Measurements from ENCODE around the gene HDAC8.

The HDAC8 gene

DNA sequence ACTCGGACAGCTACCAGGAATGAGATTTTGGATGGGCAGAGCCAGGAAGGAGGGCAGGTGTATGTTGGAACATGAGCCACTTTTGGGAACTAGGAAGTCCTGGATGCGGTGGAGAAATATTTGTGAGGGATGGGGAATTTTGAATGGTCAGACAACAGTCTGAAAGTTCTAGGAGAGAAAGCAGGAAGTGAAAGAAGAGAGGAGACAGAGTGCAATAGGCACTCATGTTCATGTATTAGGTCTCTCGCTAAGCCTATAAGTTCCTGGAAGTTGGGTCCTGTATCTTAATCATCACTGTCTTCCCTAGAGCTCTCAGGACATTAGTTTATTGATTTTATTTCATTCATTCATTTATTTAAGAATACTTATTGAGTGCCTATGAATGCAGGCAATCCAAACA is 201.2 kb downstream of the HDAC8 start:
- Histone ChIP-seq H3K9ac (ENCODE audit: low read length) (no peak overlapping the region), H3K9me3 (ENCODE audit: control insufficient read depth, low read length) (no peaks in the 10 kb centered on the region), H3K18ac (ENCODE audit: low read depth in 1 of 2, low read length in 2 of 2) (no peak overlapping the region), H3K27me3 (ENCODE audit: control insufficient read depth in 1 of 2, insufficient read depth in 1 of 2, low read length in 2 of 2) (peaks cover 0 to 26% of the 10 kb centered on the region in 2 experiments), H3K4me1 (ENCODE audit: control insufficient read depth, insufficient read depth, low read depth, low read length) (no peaks in the 10 kb centered on the region), H3K36me3 (ENCODE audit: control insufficient read depth in 1 of 2, insufficient read depth in 2 of 2, low read depth in 1 of 2, low read length in 2 of 2) (peaks cover 0 to 3% of the 10 kb centered on the region in 2 experiments), H3K4ac (ENCODE audit: low read depth in 1 of 2, low read length in 2 of 2) (no peak overlapping the region), H2BK15ac (ENCODE audit: low read depth, poor library complexity, severe bottlenecking) (no peak overlapping the region), H4K91ac (ENCODE audit: low read length) (no peak overlapping the region), H3K79me1 (replicated peaks; ENCODE audit: low read length, poor library complexity, severe bottlenecking) (no peaks in the 10 kb centered on the region), H3K4me3 (ENCODE audit: insufficient read depth in 1 of 2, low read depth in 1 of 2, low read length in 2 of 2) (no peak overlapping the region), H3K27ac (ENCODE audit: low read length, poor library complexity, severe bottlenecking) (no peak overlapping the region), H3K23ac (ENCODE audit: low read length in 2 of 2) (no peak overlapping the region), H2AK5ac (ENCODE audit: low read length, severe bottlenecking) (no peak overlapping the region), H2BK12ac (ENCODE audit: low read length in 2 of 2) (no peak overlapping the region), H4K8ac (ENCODE audit: low read length) (no peak overlapping the region), H3K14ac (ENCODE audit: low read length in 2 of 2) (no peak overlapping the region), H3K4me2 (ENCODE audit: low read length, poor library complexity, severe bottlenecking) (no peak overlapping the region), H2AFZ (ENCODE audit: low read depth, low read length) (no peak overlapping the region), H2BK5ac (ENCODE audit: low read depth, low read length, poor library complexity, severe bottlenecking) (no peak overlapping the region), H2BK120ac (ENCODE audit: low read depth, low read length) (no peak overlapping the region)
- whole genome bisulfite sequencing = 100% methylated on average over 2 of the region's 3 CpGs
- DNase-seq = no peak

DNA sequence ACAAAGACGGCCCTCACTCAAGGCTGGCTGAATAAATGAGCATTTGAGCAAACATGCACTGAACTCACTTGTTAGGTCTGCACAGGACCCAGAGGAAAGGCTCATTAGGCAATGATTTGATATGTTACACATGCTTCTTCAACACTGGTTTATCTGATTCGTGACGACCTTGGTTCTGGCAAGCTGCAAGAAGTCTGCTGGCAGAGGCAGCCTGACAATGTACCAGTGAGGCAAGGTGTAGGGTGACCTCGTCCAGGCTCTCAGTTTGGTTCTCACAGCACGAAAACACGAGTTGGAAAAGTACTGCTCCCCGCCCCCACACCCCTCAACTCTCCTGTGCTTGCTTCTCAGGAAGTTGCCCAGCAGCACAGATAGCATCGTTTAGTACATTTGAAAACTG is 203.8 kb downstream of the HDAC8 start:
- no peak overlapping the region for H2BK120ac ChIP-seq (ENCODE audit: low read depth, low read length)
- DNase-seq = no peak
- H3K9me3 ChIP-seq (ENCODE audit: control insufficient read depth, low read length) = no peaks in the 10 kb centered on the region
- no peak overlapping the region for H4K91ac ChIP-seq (ENCODE audit: low read length)
- no peaks in the 10 kb centered on the region for H3K79me1 ChIP-seq (replicated peaks; ENCODE audit: low read length, poor library complexity, severe bottlenecking)
- 86% methylated on average over 8 of the region's 8 CpGs for WGBS
- peaks cover 0 to 40% of the 10 kb centered on the region in 2 experiments for H3K27me3 ChIP-seq (ENCODE audit: control insufficient read depth in 1 of 2, insufficient read depth in 1 of 2, low read length in 2 of 2)
- H3K4me3 ChIP-seq (ENCODE audit: insufficient read depth in 1 of 2, low read depth in 1 of 2, low read length in 2 of 2) = no peak overlapping the region
- no peak overlapping the region for H3K4ac ChIP-seq (ENCODE audit: low read depth in 1 of 2, low read length in 2 of 2)
- no peaks in the 10 kb centered on the region for H3K4me1 ChIP-seq (ENCODE audit: control insufficient read depth, insufficient read depth, low read depth, low read length)
- H3K18ac ChIP-seq (ENCODE audit: low read depth in 1 of 2, low read length in 2 of 2) = no peak overlapping the region
- H3K4me2 ChIP-seq (ENCODE audit: low read length, poor library complexity, severe bottlenecking) = no peak overlapping the region
- no peak overlapping the region for H2AFZ ChIP-seq (ENCODE audit: low read depth, low read length)
- no peak overlapping the region for H2BK12ac ChIP-seq (ENCODE audit: low read length in 2 of 2)
- H2BK5ac ChIP-seq (ENCODE audit: low read depth, low read length, poor library complexity, severe bottlenecking) = no peak overlapping the region
- H2AK5ac ChIP-seq (ENCODE audit: low read length, severe bottlenecking) = no peak overlapping the region
- H3K23ac ChIP-seq (ENCODE audit: low read length in 2 of 2) = no peak overlapping the region
- H2BK15ac ChIP-seq (ENCODE audit: low read depth, poor library complexity, severe bottlenecking) = no peak overlapping the region
- no peak overlapping the region for H3K14ac ChIP-seq (ENCODE audit: low read length in 2 of 2)
- H3K27ac ChIP-seq (ENCODE audit: low read length, poor library complexity, severe bottlenecking) = no peak overlapping the region
- no peak overlapping the region for H4K8ac ChIP-seq (ENCODE audit: low read length)
- peaks cover 0 to 3% of the 10 kb centered on the region in 2 experiments for H3K36me3 ChIP-seq (ENCODE audit: control insufficient read depth in 1 of 2, insufficient read depth in 2 of 2, low read depth in 1 of 2, low read length in 2 of 2)
- no peak overlapping the region for H3K9ac ChIP-seq (ENCODE audit: low read length)

DNA sequence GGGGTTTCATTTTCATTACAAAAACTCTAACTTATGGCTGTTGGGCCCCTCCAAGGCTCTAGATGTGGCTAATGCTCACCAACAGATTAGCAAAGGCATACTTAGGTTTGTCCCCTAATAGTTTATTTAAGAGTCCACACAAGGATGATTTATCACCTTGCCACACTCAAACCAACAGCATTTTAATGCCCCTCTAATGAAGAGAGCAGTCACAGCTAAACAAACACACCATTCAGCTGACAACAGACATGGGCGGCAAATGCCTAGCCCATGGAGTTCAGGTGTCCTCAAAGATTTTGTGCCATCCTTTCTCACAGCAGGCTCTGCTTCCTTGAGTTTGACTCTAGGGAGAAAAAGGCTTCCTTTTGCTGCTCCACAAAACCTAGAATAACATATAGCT is 205.1 kb downstream of the HDAC8 start:
- Histone ChIP-seq H3K18ac (ENCODE audit: low read depth in 1 of 2, low read length in 2 of 2) (no peak overlapping the region), H2BK15ac (ENCODE audit: low read depth, poor library complexity, severe bottlenecking) (no peak overlapping the region), H3K14ac (ENCODE audit: low read length in 2 of 2) (no peak overlapping the region), H3K36me3 (ENCODE audit: control insufficient read depth in 1 of 2, insufficient read depth in 2 of 2, low read depth in 1 of 2, low read length in 2 of 2) (peaks cover 0 to 3% of the 10 kb centered on the region in 2 experiments), H3K27ac (ENCODE audit: low read length, poor library complexity, severe bottlenecking) (no peak overlapping the region), H3K4me3 (ENCODE audit: insufficient read depth in 1 of 2, low read depth in 1 of 2, low read length in 2 of 2) (no peak overlapping the region), H3K4ac (ENCODE audit: low read depth in 1 of 2, low read length in 2 of 2) (no peak overlapping the region), H2AFZ (ENCODE audit: low read depth, low read length) (no peak overlapping the region), H2AK5ac (ENCODE audit: low read length, severe bottlenecking) (no peak overlapping the region), H2BK12ac (ENCODE audit: low read length in 2 of 2) (no peak overlapping the region), H3K4me1 (ENCODE audit: control insufficient read depth, insufficient read depth, low read depth, low read length) (no peaks in the 10 kb centered on the region), H3K9me3 (ENCODE audit: control insufficient read depth, low read length) (no peaks in the 10 kb centered on the region), H4K8ac (ENCODE audit: low read length) (no peak overlapping the region), H3K9ac (ENCODE audit: low read length) (no peak overlapping the region), H3K23ac (ENCODE audit: low read length in 2 of 2) (no peak overlapping the region), H2BK120ac (ENCODE audit: low read depth, low read length) (no peak overlapping the region), H4K91ac (ENCODE audit: low read length) (no peak overlapping the region), H3K4me2 (ENCODE audit: low read length, poor library complexity, severe bottlenecking) (no peak overlapping the region), H2BK5ac (ENCODE audit: low read depth, low read length, poor library complexity, severe bottlenecking) (no peak overlapping the region), H3K79me1 (replicated peaks; ENCODE audit: low read length, poor library complexity, severe bottlenecking) (no peaks in the 10 kb centered on the region), H3K27me3 (ENCODE audit: control insufficient read depth in 1 of 2, insufficient read depth in 1 of 2, low read length in 2 of 2) (peaks cover 0 to 47% of the 10 kb centered on the region in 2 experiments)
- DNase-seq = no peak
- WGBS = 91% methylated on average over 1 of the region's 1 CpG

- Histone ChIP-seq H3K9me3 (ENCODE audit: control insufficient read depth, low read length) (no peaks in the 10 kb centered on the region), H2BK12ac (ENCODE audit: low read length in 2 of 2) (no peak overlapping the region), H2BK120ac (ENCODE audit: low read depth, low read length) (no peak overlapping the region), H2BK5ac (ENCODE audit: low read depth, low read length, poor library complexity, severe bottlenecking) (no peak overlapping the region), H3K4me3 (ENCODE audit: insufficient read depth in 1 of 2, low read depth in 1 of 2, low read length in 2 of 2) (no peak overlapping the region), H3K4me1 (ENCODE audit: control insufficient read depth, insufficient read depth, low read depth, low read length) (no peaks in the 10 kb centered on the region), H3K79me1 (replicated peaks; ENCODE audit: low read length, poor library complexity, severe bottlenecking) (no peaks in the 10 kb centered on the region), H3K36me3 (ENCODE audit: control insufficient read depth in 1 of 2, insufficient read depth in 2 of 2, low read depth in 1 of 2, low read length in 2 of 2) (peaks cover 0 to 3% of the 10 kb centered on the region in 2 experiments), H3K23ac (ENCODE audit: low read length in 2 of 2) (no peak overlapping the region), H3K4me2 (ENCODE audit: low read length, poor library complexity, severe bottlenecking) (no peak overlapping the region), H3K18ac (ENCODE audit: low read depth in 1 of 2, low read length in 2 of 2) (no peak overlapping the region), H3K14ac (ENCODE audit: low read length in 2 of 2) (no peak overlapping the region), H2AFZ (ENCODE audit: low read depth, low read length) (no peak overlapping the region), H4K8ac (ENCODE audit: low read length) (no peak overlapping the region), H3K27ac (ENCODE audit: low read length, poor library complexity, severe bottlenecking) (no peak overlapping the region), H2BK15ac (ENCODE audit: low read depth, poor library complexity, severe bottlenecking) (no peak overlapping the region), H3K4ac (ENCODE audit: low read depth in 1 of 2, low read length in 2 of 2) (no peak overlapping the region), H4K91ac (ENCODE audit: low read length) (no peak overlapping the region), H3K9ac (ENCODE audit: low read length) (no peak overlapping the region), H3K27me3 (ENCODE audit: control insufficient read depth in 1 of 2, insufficient read depth in 1 of 2, low read length in 2 of 2) (peaks cover 0 to 53% of the 10 kb centered on the region in 2 experiments), H2AK5ac (ENCODE audit: low read length, severe bottlenecking) (no peak overlapping the region)
- whole genome bisulfite sequencing = 97% methylated on average over 4 of the region's 10 CpGs
- no peak for DNase-seq
Observed at GRCh38 chrX:72366701-72367454, 205.8 kb downstream of the HDAC8 start.

All from mesenchymal stem cell (in vitro differentiated cells and primary cell).